ENCODE data around the gene ALDH1L1. TPM values are rescaled to one million over a fixed set of nuclear protein-coding genes. Genes with fewer than 3 reads are reported as not detected.

The ALDH1L1 gene
- total RNA-seq, 1 experiment from 2014 or later: not detected

DNA sequence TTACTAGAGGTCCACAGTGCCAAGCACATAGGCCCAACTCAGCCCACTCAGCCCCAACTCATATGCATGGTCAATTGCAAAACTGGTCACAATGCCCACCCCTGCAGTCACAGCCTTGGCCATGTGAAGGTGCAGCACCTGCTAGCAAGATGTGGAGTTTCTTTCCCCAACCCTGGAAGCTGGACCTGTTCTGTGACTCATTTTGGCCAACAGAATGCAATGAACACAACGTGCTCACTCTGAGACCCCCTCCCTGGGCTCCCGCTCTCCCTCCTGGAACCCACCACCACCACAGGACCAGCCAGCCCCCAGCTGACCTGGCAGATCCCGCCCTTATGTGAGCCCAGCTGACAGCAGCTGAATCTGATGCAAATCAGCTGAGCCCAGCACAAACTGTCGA, 34.4 kb downstream of the ALDH1L1 start:
- in situ Hi-C loops (cut with HindIII; ENCODE audit: low sequenced_read_pairs): no loop called here
- DNase-seq (ENCODE audit: low spot score): no peak

DNA sequence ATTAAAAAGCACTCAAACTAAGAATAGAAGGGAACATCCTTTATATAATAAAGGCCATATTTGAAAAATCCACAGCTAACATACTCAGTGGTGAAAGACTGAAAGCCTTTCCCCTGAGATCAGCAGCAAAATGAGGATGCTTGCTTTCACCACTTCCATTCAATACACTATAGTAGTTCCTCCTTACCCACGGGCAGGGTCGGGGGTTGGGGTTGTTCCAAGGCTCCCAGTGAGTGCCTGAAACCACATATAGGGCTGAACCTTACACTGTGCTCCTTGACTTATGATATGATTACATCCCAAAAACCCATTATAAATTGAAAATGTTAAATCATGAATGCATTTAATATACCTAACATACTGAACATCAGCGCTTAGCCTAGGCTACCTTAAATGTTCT, 37.7 kb downstream of the ALDH1L1 start:
- DNase-seq (ENCODE audit: low spot score): no peak
- in situ Hi-C loops (cut with HindIII; ENCODE audit: low sequenced_read_pairs): no loop called here

DNA sequence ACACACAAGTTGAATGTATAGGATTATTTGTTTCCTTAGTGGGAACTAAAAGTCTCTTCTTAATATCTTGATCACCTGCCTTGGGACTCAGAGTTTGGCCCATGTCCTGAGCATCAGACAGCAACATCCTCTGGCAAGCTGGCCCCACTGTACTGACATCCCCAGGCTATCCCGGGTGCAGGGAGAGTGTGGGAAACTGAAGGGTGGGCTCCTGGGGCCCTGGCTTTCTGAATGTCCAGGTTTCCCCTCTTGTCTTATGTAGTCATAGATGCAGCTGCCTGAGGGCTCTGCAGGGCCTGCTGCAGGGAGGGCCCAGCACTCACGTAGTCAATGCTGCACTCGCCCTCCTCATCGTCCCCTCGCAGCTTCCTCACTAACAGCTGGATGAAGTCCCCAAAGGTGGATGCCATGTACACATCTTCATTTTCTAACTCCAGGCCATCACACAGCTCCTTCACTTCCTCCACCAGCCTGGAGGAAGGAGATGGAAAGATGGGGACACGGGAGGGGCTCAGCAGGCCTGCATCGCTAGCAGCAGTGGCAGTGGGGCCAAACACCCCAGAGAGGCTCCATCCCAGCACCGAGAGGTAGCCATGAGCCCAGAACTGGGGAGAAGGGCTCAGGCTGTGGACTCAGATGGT, 42.8 kb downstream of the ALDH1L1 start:
- DNase-seq (ENCODE audit: low spot score): no peak
- in situ Hi-C loops (cut with HindIII; ENCODE audit: low sequenced_read_pairs): no loop called here

DNA sequence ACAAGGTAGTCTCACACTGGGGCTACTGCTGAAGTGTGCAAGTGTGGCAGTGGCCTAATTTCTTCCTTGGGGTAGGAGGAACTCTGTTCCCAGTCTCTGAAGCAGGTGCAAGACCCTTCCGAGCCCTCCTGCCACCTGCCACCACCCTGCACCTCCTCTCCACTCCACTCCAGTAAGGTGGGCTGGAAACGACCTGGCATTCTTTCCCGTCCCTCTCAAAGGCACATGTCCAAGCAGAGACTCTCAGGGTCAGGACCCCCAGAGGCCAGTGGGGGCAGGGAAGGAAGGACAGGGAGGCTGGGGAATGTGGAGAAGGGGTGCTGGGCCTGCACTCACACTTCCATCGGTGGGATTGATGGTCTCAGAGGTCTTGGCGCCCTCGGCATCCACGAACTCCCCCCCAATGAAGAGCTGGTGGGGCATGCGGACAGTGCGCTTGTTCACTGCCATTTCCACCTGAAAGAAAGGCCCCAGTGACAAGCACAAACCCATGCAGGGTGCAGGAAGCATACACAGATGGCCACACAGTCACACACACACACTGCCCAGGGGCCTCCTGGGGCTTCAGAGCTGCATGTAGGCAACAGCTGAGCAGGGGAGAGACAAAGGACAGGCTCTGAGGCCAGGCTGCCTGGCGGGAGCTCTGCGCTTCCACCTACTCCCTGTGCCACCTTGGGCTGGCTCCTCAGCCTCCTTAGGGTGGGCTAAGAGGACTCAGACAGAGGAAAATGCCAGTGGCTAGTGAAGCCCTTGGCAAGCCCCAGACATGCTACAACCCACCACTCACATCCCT, 43.8 kb downstream of the ALDH1L1 start:
- no peak for DNase-seq (ENCODE audit: low spot score)
- in situ Hi-C loops (cut with HindIII; ENCODE audit: low sequenced_read_pairs): no loop called here

DNA sequence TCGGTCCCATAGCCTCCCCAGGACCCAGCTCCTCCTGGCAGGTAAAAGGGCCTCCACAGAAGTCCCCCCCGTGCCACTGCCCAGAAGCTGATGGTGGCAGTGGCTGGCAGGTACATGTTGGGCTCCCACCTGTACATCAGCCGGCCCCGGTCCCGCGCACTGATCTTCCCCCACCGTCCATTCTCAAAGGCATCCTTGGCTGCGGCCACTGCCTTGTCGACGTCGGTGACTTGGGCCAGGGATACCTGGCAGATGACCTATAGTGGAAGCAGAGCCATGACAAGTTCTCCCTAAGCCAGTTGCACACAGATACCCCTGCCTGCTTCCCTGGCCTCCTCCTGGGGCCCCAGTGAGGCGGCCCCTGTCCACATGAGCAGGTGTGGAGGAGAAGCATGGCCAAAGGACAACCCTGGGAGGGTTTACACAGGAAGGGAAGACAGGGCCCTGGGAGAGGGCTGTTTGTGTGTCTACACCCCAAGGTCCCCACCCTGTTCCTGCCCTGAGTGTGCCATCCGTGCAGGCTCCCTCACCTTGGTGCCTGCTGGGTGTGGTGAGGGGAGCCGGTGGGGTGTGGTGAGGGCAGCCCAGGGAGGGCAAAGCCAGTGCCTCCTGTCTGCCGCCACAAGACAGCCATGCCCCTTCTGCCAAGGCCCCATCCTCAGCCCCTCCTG, 44.8 kb downstream of the ALDH1L1 start:
- DNase-seq (ENCODE audit: low spot score): no peak
- in situ Hi-C loops (cut with HindIII; ENCODE audit: low sequenced_read_pairs): no loop called here

DNA sequence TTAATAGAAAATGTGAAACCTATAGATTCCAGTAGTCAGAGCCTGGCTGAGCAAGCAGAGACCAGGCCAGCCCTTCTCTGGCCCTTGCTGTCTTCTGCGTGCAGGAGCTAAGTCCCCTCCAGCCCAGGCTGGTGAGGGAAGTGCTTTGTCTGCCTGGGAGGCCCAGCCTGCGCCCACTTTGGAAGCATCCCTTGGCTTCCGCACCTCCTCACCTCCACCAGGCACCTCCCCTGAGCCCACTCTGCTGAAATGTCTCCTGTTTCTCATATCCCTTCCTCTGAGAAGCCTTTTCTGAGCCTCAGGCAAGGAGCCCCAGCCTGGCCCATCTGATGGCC, 45.3 kb downstream of the ALDH1L1 start:
- in situ Hi-C loops (cut with HindIII; ENCODE audit: low sequenced_read_pairs): no loop called here
- no peak for DNase-seq (ENCODE audit: low spot score)

DNA sequence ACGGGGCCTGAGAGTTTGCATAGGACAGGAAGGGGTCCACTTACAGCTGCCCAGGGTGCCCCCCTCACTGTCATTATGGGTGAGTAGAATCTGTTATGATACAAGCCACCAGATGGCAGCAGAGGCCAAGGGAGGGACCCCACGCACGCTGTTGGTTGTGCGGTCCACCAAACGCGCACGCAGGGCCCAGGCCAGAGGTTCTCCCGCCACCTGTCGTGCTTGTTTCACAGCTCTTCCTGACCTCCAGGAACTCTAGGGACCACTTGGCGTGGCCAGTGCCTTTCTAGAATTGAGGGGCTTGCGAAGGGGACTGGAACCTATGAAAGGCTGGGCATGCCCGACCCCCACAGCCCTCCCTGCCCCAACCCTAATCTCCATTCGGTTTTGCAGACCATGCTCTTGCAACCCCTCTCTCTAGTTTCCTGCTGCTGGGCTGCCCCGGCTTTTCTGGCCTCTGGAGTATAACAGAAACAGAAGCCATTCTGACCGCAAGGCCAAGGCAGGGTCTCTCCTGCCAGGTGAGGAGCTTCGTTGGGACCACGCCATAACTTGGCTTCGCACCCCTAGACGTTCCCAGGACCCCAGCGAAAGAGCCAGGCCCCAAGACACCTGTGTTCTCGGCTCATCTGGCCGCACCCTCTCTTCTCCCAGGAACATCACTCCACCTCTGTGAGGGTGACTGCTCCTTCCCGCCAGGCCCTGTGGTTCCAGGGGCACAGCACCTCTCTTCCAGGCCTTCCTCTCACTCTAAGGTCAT, 46.0 kb downstream of the ALDH1L1 start:
- in situ Hi-C loops (cut with HindIII; ENCODE audit: low sequenced_read_pairs): no loop called here
- peak; percentile 76 for DNase-seq (ENCODE audit: low spot score)

DNA sequence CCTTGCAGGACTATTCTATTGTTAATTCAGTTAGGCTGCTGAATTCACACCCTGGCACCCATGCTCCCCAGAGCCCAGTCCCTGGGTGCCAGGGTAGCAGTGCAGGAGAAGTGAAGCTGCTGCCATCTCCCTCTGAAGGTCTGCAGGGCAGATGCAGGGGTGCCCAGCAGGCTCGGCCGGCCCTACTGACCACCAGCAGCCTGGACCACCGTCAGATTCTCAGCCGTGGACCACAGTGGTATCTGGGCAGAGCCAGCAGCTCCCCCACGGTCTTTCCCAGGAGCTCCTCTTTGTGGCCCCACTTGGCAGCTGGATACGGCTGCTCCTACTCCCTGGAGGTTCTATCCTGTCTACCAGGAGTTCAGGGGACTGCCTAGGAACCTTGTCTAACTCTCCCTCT, 46.8 kb downstream of the ALDH1L1 start:
- no peak for DNase-seq (ENCODE audit: low spot score)
- in situ Hi-C loops (cut with HindIII; ENCODE audit: low sequenced_read_pairs): no loop called here

DNA sequence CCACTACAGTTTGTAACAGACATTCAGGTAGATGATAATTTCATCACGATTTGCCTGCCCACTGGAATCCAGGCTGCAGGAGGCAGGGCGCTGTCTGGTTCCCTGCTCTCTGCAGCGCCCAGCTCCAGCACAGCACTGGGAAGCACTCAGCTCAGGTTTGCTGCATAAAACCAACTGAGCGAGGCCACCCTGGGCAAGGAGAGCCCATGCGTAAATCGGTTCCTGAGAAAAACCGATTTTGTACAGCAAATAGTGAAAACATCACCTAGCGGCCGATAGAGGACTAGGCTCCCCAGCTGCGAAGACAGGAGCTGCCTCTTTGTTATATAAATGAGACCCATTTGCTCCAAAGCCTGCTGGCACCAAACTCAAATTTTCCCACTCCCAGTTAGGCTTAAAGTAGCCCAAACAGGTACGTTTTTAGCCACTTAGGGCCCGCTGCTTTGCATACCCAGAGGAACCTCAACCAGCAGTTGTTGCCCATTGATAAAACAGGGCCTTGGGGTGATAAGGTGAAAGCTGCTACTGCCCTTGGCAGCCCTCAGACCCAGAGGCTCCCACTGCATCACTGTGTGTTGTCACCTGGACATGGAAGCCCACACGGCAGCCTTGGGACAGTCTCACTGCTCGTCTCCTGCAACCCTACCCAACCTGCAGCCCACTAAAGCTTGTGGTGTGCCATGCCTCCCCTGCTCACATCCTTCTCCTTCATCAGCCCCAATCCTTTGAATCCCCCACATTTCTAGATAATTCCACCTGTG, 47.5 kb downstream of the ALDH1L1 start:
- in situ Hi-C loops (cut with HindIII; ENCODE audit: low sequenced_read_pairs): no loop called here
- no peak for DNase-seq (ENCODE audit: low spot score)

DNA sequence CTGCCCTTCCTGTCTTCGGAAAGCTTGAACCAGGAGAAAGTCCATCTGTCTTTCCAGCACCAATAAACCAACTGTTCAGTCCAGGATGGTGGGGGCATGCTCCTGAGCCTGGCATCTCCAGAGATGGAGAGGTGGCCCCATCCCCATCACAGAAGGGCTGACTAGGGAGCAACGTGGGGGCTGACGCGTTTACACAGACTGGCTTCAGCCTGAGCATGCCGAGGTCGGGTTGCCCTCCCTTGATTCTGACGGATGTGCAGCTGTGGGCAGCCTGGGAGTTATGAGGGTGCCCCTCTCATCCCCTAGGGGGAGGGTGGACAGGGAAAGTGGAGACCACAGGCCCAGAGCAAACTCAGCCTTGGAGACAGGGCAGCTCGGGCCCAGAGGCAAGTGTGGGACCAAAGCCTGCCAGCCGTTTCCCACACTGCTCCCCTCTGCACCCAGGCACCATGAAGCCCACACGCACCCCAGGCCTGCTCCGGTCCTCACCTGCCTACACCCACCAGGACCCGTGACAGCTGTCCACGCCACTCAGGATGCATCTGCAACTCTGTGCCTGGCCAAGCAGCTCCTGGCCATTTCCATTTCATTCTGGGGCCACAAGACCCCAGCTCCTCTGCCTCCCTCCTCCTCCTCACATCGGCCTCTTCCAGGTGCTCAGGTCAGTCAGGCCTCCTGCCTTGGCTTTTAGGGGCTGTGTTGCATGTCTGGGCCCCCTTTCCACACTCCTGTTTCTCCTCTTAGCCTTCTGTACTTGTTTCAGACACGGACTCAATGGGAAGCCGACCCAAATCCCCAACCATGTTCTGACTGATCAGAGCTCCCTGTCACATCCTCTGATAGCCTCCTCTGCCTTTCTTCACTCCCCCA, 48.3 kb downstream of the ALDH1L1 start:
- DNase-seq (ENCODE audit: low spot score): no peak
- in situ Hi-C loops (cut with HindIII; ENCODE audit: low sequenced_read_pairs): no loop called here

DNA sequence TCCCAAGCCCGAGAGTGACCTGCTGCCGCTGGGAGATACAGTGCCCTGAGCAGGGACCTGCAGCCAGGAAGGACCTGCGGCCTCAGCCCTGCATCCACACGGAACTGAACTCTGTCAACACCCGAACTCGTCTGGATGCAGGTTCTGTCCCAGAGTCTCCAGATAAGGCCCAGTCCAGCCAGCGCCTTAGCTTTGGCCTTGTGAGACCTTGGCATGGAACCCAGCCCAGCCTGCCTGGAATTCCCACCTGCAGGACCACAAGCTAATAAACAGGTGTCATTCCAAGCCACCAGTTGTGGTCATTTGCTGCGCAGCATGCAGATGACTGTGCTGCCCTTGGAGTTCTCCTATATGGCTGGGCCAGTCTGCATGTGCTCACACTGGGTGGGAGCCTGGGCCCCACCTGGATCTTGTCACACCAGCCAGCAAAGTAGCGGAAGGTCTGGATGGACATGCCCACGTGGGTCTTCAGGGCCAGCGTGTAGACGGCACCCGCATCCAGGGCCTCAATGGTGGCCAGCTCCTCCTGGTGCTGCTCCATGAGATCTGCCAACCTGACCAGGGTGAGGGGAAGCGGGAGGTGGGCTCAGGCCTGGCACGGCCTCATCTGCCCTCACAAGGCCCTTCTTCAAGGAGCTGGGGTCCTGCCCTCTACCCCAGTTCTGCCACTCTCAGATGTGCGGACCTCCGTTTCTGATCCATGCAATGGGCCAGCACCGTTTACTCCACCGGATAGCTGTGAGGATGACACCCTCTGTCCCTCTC, 49.2 kb downstream of the ALDH1L1 start:
- no peak for DNase-seq (ENCODE audit: low spot score)
- in situ Hi-C loops (cut with HindIII; ENCODE audit: low sequenced_read_pairs): no loop called here

DNA sequence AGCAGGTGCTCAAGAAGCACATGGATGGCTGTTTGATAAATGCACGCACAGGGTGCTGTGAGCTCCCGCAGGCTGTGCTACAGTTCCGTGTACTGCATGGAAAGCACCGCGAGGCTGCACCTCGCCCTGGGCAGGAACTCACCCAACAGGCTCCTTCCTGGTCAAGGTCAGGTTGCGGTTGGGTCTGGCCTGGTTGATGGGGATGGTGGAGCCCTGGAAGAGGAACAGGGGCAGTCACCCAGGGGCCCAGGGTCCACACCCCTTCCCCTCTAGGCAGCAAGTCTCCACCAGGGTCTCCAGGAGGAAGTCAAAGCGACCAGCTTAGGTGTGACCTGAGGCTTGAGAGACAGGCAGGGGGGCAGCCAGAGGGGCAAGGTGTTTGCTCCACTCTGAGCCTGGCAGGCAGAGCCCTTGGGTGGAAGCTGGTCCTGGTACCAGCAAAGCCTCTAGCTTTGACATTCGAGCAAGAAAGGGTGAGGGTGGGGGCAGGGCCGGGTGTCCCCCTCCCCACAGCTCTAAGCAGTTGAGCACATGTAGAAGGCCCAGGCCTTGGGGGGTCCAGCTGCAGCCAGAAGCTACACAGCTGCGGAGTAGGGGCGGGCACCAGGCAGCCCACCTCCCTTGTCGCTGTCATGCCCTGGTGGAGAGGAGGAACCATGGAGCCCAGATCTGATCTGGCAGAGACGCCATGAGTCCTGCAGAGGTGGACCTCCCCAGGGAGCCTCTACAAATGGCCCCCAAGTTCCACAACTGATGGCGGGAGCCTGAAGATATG, 50.1 kb downstream of the ALDH1L1 start:
- no peak for DNase-seq (ENCODE audit: low spot score)
- in situ Hi-C loops (cut with HindIII; ENCODE audit: low sequenced_read_pairs): no loop called here

DNA sequence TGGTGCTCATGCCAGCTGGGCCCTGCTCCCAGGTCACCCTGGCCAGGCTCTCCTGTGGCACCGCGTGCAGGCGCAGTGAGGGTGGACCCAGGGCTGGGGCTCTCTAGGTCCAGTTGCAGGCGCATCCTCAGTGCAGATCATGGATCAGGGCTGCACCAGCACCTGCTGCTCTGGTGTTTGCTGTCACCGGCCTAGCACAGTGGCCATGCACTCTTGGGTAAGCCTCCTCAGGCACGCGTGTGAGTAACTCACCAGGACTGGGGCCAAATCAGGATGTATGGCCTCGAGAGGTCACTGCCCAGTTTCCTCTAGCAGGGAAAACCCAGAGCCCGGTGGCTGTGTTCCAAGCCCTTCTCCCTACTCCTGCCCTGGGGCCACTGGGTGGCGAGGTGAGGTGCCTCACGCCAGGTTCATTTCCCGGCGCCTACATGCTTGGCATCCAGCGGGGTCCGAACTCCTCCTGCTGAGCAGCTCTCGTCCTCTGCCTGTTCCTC, 50.9 kb downstream of the ALDH1L1 start:
- no peak for DNase-seq (ENCODE audit: low spot score)
- in situ Hi-C loops (cut with HindIII; ENCODE audit: low sequenced_read_pairs): no loop called here

DNA sequence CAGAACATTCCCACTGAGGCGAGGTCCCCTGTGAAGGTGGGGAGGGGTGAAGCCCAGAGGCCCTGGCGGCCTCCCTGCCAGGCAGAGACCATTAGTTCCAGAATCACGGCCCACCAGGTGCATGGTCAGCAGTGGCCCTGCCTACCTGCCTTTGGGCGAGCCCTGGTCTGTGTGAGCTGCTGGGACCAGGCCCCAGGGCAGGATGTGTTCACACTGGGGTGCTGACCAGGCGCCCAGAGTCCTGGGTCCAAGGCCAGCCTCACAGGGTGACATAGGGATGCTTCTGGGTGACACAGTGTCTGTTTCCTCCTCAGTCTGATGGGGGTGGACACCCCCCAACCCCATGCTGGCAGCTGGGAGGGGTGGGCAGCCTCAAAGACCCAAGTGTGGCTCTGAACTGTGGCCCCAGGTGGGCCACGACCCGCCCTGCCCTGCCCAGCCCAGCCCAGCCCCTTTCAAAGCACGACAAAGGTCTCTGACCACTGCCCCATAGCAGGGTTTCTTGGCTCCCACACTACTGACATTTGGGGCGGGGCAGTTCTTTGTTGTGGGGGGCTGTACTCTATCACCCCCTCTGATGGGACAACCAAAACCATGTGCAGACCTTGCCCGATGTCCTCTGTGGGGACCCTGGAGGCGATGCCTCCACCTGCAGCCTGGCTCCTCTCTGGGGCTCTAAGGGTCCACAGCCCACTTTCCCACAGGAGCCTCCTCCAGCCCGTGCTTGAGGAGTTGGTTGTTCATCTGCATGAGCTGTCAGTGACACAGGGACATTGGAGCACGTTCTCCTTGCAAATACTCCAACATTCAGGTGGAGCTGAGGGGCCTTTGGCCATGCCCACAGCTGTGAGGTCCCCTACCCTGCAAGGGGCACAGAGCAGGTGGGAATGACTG, 51.6 kb downstream of the ALDH1L1 start:
- in situ Hi-C loops (cut with HindIII; ENCODE audit: low sequenced_read_pairs): no loop called here
- no peak for DNase-seq (ENCODE audit: low spot score)

DNA sequence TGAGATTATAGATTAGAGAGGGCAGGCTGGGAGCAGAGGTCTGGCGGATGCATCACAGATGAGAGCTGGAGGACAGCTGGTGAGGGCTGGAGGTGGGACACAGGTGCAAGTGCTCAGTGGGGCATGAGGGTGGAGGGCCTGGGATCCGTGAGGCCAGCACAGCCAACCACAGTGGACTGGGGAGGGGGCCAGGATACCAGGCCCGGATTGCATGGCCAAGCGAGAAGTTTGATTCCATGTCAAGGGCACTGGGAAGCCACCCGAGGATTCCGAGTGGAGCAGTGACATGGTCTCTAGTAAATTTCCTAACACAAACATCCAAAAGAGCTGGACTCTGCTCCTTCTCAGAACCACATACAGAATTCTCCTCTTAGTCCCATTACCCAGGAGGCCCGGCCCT, 52.5 kb downstream of the ALDH1L1 start:
- in situ Hi-C loops (cut with HindIII; ENCODE audit: low sequenced_read_pairs): no loop called here
- no peak for DNase-seq (ENCODE audit: low spot score)

DNA sequence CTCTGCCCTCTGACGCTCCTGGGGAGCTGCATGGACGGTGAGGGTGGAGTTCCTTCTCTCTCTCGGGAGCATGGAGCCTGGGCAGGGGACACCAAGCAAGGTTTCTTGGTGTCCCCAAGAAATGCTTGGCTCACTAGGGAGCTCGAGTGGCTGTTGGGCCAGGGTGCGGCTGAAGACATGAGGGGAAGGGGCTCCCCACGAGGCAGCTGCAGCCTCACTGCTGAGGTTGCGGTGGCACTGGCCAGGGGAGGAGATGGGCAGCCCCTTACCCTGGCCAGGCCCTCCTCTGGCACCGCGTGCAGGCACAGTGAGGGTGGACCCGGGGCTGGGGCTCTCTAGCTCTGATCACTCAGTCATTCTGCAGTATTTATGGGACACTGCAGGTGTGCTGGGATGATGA, 52.9 kb downstream of the ALDH1L1 start:
- no peak for DNase-seq (ENCODE audit: low spot score)
- in situ Hi-C loops (cut with HindIII; ENCODE audit: low sequenced_read_pairs): no loop called here
